OCI-LY1 (cell line): ENCODE measurements around the gene AP2A2.

ENCODE experiments used
- H2AFZ ChIP-seq: fragments of 200-600 bp; sonication (generic), shearing (Covaris generic); 2 replicates; pipeline ENCODE4 v1.6.0; 2014; ENCODE audit warnings: antibody characterized with exemption, mild to moderate bottlenecking, low read length
- H3F3A ChIP-seq: fragments of 200-600 bp; sonication (generic), shearing (Covaris generic); 2 replicates; pipeline ENCODE4 v1.6.0; 2014; ENCODE audit warnings: mild to moderate bottlenecking, antibody characterized with exemption, low read length, moderate library complexity; ENCODE audit not compliant: insufficient read depth
- H3K27ac ChIP-seq: fragments of 200-600 bp; sonication (generic); 2 replicates; pipeline ENCODE4 v1.5.1; 2014; ENCODE audit warnings: low read length, mixed run types, mild to moderate bottlenecking, low read depth; ENCODE audit not compliant: poor library complexity, severe bottlenecking
- H3K27me3 ChIP-seq: fragments of 200-600 bp; sonication (generic); 2 replicates; pipeline ENCODE4 v1.6.0; 2014; ENCODE audit warnings: antibody characterized with exemption, mild to moderate bottlenecking, low read length, moderate library complexity; ENCODE audit not compliant: insufficient read depth
- H3K36me3 ChIP-seq: fragments of 200-600 bp; sonication (generic); 2 replicates; pipeline ENCODE4 v1.6.1; 2014; ENCODE audit warnings: mild to moderate bottlenecking, antibody characterized with exemption, low read length, moderate library complexity, mixed read lengths; ENCODE audit not compliant: insufficient read depth
- H3K4me1 ChIP-seq: fragments of 200-600 bp; sonication (generic); 2 replicates; pipeline ENCODE4 v1.5.1; 2014; ENCODE audit warnings: mild to moderate bottlenecking, low read length, moderate library complexity; ENCODE audit not compliant: insufficient read depth, severe bottlenecking
- H3K4me2 ChIP-seq: fragments of 200-600 bp; sonication (generic), shearing (Covaris generic); 2 replicates; pipeline ENCODE4 v1.6.1; 2014; ENCODE audit warnings: low read length
- H3K4me3 ChIP-seq: fragments of 200-600 bp; sonication (generic); 2 replicates; pipeline ENCODE4 v1.5.1; 2014; ENCODE audit warnings: low read length, low read depth, mild to moderate bottlenecking, mixed read lengths; ENCODE audit not compliant: poor library complexity, severe bottlenecking
- H3K79me2 ChIP-seq: fragments of 200-600 bp; shearing (Covaris generic); 2 replicates; pipeline ENCODE4 v1.6.1; 2016; ENCODE audit warnings: mixed run types, low read length, mixed read lengths; ENCODE audit not compliant: insufficient read depth
- H3K9ac ChIP-seq: fragments of 200-600 bp; sonication (generic), shearing (Covaris generic); 2 replicates; pipeline ENCODE4 v1.6.1; 2014; ENCODE audit warnings: mild to moderate bottlenecking, low read length, mixed read lengths
- H3K9me2 ChIP-seq: fragments of 200-600 bp; sonication (generic), shearing (Covaris generic); 2 replicates; pipeline ENCODE4 v1.6.1; 2014; ENCODE audit warnings: low read depth, mild to moderate bottlenecking, low read length, mixed read lengths
- H3K9me3 ChIP-seq: fragments of 200-600 bp; shearing (Covaris generic); 2 replicates; pipeline ENCODE4 v1.6.1; 2014; ENCODE audit warnings: low read length, mixed read lengths
- H4K20me1 ChIP-seq: fragments of 200-600 bp; sonication (generic), shearing (Covaris generic); 2 replicates; pipeline ENCODE4 v1.6.0; 2016; ENCODE audit warnings: mild to moderate bottlenecking, low read length; ENCODE audit not compliant: insufficient read depth
- EZH2 ChIP-seq: fragments of 200-600 bp; sonication (generic), shearing (Covaris generic); IDR thresholded peaks from 2 replicates; pipeline ENCODE4 v1.8.0; 2017; ENCODE audit warnings: borderline replicate concordance, mixed run types, mild to moderate bottlenecking, antibody characterized with exemption, low read length, moderate library complexity, mixed read lengths
- TF ChIP-seq, protein P1 (sequence below): fragments of 200-600 bp; sonication (generic), shearing (Covaris generic); IDR thresholded peaks from 2 replicates; pipeline ENCODE4 v1.5.1; 2017; ENCODE audit warnings: mild to moderate bottlenecking, antibody characterized with exemption, low read length, moderate library complexity, mixed read lengths

AP2A2 gene

GRCh38 chr11:924406-925157, 1.1 kb upstream of the AP2A2 start:
- no peaks in the 10 kb centered on the region for H3K9me2 ChIP-seq
- H3K4me3 ChIP-seq: no peak overlapping the region
- peaks cover 20% of the 10 kb centered on the region; the same call in 1 of the 2 replicates for H3K36me3 ChIP-seq
- H3K27me3 ChIP-seq: no peaks in the 10 kb centered on the region
- H3K9ac ChIP-seq: no peak overlapping the region
- H3K27ac ChIP-seq: no peak overlapping the region
- H3K79me2 ChIP-seq: peaks cover 12% of the 10 kb centered on the region; the same call in 1 of the 2 replicates
- H3K4me1 ChIP-seq: peaks cover 22% of the 10 kb centered on the region
- H3K9me3 ChIP-seq: no peaks in the 10 kb centered on the region
- no peak overlapping the region for H2AFZ ChIP-seq
- H3F3A ChIP-seq: no peaks in the 10 kb centered on the region
- H3K4me2 ChIP-seq: no peak overlapping the region
- no peaks in the 10 kb centered on the region for H4K20me1 ChIP-seq
- TF ChIP-seq EZH2: no peak
- TF ChIP-seq, protein P1, sequence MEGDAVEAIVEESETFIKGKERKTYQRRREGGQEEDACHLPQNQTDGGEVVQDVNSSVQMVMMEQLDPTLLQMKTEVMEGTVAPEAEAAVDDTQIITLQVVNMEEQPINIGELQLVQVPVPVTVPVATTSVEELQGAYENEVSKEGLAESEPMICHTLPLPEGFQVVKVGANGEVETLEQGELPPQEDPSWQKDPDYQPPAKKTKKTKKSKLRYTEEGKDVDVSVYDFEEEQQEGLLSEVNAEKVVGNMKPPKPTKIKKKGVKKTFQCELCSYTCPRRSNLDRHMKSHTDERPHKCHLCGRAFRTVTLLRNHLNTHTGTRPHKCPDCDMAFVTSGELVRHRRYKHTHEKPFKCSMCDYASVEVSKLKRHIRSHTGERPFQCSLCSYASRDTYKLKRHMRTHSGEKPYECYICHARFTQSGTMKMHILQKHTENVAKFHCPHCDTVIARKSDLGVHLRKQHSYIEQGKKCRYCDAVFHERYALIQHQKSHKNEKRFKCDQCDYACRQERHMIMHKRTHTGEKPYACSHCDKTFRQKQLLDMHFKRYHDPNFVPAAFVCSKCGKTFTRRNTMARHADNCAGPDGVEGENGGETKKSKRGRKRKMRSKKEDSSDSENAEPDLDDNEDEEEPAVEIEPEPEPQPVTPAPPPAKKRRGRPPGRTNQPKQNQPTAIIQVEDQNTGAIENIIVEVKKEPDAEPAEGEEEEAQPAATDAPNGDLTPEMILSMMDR: no peak

DNA sequence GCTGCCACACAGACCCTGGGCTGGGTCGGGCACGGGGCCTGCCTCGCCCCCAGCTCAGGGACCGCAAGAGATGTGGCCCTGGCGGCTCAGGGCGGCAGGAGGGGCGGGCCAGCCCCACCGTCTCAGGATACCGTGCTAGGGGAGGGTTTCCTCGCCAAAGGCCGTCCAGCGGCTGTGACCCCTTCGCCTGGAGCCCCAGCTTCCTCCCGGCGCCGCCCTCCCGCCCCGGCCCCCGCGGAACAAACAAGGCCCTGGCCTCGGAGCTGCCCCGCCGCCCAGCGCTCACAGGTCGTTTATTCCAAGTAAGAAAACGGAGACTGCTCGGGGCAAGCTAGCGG, 543 bp upstream of the AP2A2 start:
- no peaks in the 10 kb centered on the region for H3F3A ChIP-seq
- H3K9ac ChIP-seq: no peak overlapping the region
- H3K4me2 ChIP-seq: peak overlapping the region; percentile 42; the same call in 1 of the 2 replicates
- peaks cover 22% of the 10 kb centered on the region for H3K4me1 ChIP-seq
- H4K20me1 ChIP-seq: no peaks in the 10 kb centered on the region
- no peaks in the 10 kb centered on the region for H3K9me2 ChIP-seq
- no peak for TF ChIP-seq EZH2
- TF ChIP-seq, protein P1: no peak
- H3K79me2 ChIP-seq: peaks cover 14% of the 10 kb centered on the region; the same call in 1 of the 2 replicates
- H3K9me3 ChIP-seq: no peaks in the 10 kb centered on the region
- H3K27me3 ChIP-seq: no peaks in the 10 kb centered on the region
- H2AFZ ChIP-seq: no peak overlapping the region
- peaks cover 21% of the 10 kb centered on the region; the same call in 1 of the 2 replicates for H3K36me3 ChIP-seq
- peak overlapping the region; percentile 44 for H3K4me3 ChIP-seq
- no peak overlapping the region for H3K27ac ChIP-seq

DNA sequence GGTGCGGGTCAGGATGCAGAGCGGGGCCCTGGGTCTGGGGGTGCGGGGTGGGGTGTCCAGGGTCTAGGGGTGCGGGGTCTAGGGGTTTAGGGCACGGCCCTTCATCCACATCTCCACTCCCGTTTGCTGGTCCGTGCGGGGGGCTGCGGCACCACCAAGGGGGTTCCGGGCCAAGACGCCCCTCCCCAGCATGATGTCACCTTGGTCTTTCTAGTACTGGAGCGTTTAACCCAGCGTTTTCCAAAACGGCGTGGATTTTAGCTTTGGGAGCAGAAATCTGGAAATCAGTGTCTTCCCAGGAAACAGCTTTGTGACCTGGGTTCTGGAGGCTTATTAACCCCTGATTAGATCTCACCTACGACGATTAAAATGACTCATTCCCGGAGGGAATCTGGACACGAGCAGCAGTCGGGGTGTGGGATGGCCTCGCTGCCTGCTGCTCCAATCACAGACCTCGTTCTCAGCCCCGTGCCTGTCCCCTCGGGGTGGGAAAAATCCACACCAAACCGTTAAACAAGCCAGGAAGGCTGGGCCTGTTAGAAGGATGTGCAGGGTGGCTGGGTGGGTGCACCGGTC, 759 bp downstream of the AP2A2 start:
- H3K27ac ChIP-seq: peak overlapping the region; percentile 50
- no peaks in the 10 kb centered on the region for H3F3A ChIP-seq
- peaks cover 24% of the 10 kb centered on the region for H3K4me1 ChIP-seq
- no peaks in the 10 kb centered on the region for H3K9me2 ChIP-seq
- H3K9me3 ChIP-seq: no peaks in the 10 kb centered on the region
- H4K20me1 ChIP-seq: no peaks in the 10 kb centered on the region
- peak overlapping the region; percentile 96 for H3K9ac ChIP-seq
- H3K4me2 ChIP-seq: peak overlapping the region; percentile 94
- H3K4me3 ChIP-seq: peak overlapping the region; percentile 83
- no peaks in the 10 kb centered on the region for H3K27me3 ChIP-seq
- TF ChIP-seq, protein P1: no peak
- TF ChIP-seq EZH2: no peak
- H3K79me2 ChIP-seq: peaks cover 23% of the 10 kb centered on the region
- peaks cover 21% of the 10 kb centered on the region; the same call in 1 of the 2 replicates for H3K36me3 ChIP-seq
- H2AFZ ChIP-seq: no peak overlapping the region
